Left lung (tissue), 10 donors: ENCODE measurements around the gene NINL. TPM values are rescaled to one million over a fixed set of nuclear protein-coding genes. Genes with fewer than 3 reads are reported as not detected.

ENCODE experiments used
- ATAC-seq: fragments of 200-7000 bp; cut with Tn5 transposase; one replicate; pipeline ENCODE4 v1.9.1; 2020; ENCODE audit warnings: moderate library complexity
- DNase-seq, 4 donors: peaks; one replicate each; pipeline ENCODE4 v3.0.0-alpha.2; 2013 to 2020
- H3K27ac ChIP-seq, 2 donors: fragments of 200-600 bp; sonication (generic) in 1 of 2; one replicate each; pipeline versions ENCODE4 v1.5.0 to v1.8.0; 2020 to 2021
- H3K27me3 ChIP-seq, 2 donors: fragments of 200-600 bp; sonication (generic) in 1 of 2; one replicate each; pipeline versions ENCODE4 v1.5.0 to v1.8.0; 2020 to 2021
- H3K36me3 ChIP-seq, 2 donors: fragments of 200-600 bp; sonication (generic) in 1 of 2; one replicate each; pipeline versions ENCODE4 v1.5.0 to v1.8.0; 2020 to 2021
- H3K4me1 ChIP-seq, 2 donors: fragments of 200-600 bp; one replicate each; pipeline ENCODE4 v1.8.0; 2021
- H3K4me3 ChIP-seq, 2 donors: fragments of 200-600 bp; sonication (generic) in 1 of 2; one replicate each; pipeline versions ENCODE4 v1.5.0 to v1.8.0; 2020 to 2021; ENCODE audit warnings: mild to moderate bottlenecking in 1 of 2
- H3K9me3 ChIP-seq, 2 donors: fragments of 200-600 bp; sonication (generic) in 1 of 2; one replicate each; pipeline versions ENCODE4 v1.5.0 to v1.8.0; 2020 to 2021
- CTCF ChIP-seq, 2 donors: fragments of 200-600 bp; sonication (generic) in 1 of 2; IDR thresholded peaks; one replicate each; pipeline versions ENCODE4 v1.5.0 to v1.8.0; 2021; ENCODE audit warnings: antibody characterized with exemption in 2 of 2
- intact Hi-C, 2 donors: fragments of 100-400 bp; cut with DNase I; formaldehyde crosslinking; loops; one replicate each; pipeline versions ENCODE4 v1.11.2 to v1.14.2; 2022
- polyA plus RNA-seq, 6 donors: library from polyadenylated mRNA; unstranded; fragments of 120-200 nt; gene quantifications; one replicate each; pipeline ENCODE4 v1.2.1, GENCODE V29; 2013; ENCODE audit not compliant: insufficient read length in 6 of 6
- total RNA-seq, 2 donors: library from RNA; stranded (reverse); fragmentation: NEBNext Ultra II Directional; extraction: Animal tissue kit (Norgen Biotek cat#: 25700); gene quantifications; one replicate each; pipeline ENCODE4 v1.2.1, GENCODE V29; 2021
- donor health status: DM: no; HTN: yes; CAD: no.
- donor health status: DM: no; HTN: no; CAD: no.

The NINL gene
- total and polyA plus RNA-seq, 8 donors = 9.6 to 78.8 (median 67.8) TPM

- Histone ChIP-seq H3K27ac (no peak overlapping the region), H3K9me3 (no peaks in the 10 kb centered on the region), H3K4me3 (no peak overlapping the region), H3K36me3 (no peaks in the 10 kb centered on the region), H3K27me3 (no peaks in the 10 kb centered on the region), H3K4me1 (peaks cover 12 to 15% of the 10 kb centered on the region in 2 donors)
- intact Hi-C loops = no loop called here
- no peak for TF ChIP-seq CTCF (IDR thresholded peaks at IDR 0.05)
- ATAC-seq (no peak), DNase-seq (no peak)
Measured at GRCh38 chr20:25544734-25545133, 40.6 kb downstream of the NINL start.

- H3K4me3 ChIP-seq = no peak overlapping the region
- H3K9me3 ChIP-seq = no peaks in the 10 kb centered on the region
- ATAC-seq (no peak), DNase-seq (no peak)
- H3K27ac ChIP-seq = no peak overlapping the region
- H3K27me3 ChIP-seq = no peaks in the 10 kb centered on the region
- H3K4me1 ChIP-seq = peaks cover 13 to 16% of the 10 kb centered on the region in 2 donors
- no peaks in the 10 kb centered on the region for H3K36me3 ChIP-seq
- intact Hi-C loops = no loop called here
- no peak for TF ChIP-seq CTCF (IDR thresholded peaks at IDR 0.05)
Measured at GRCh38 chr20:25544311-25544710, 41.0 kb downstream of the NINL start.

GRCh38 chr20:25543068-25543467 lies 42.3 kb downstream of the NINL start:
- H3K4me1 ChIP-seq = peaks cover 12 to 25% of the 10 kb centered on the region in 2 donors
- intact Hi-C loops = no loop called here
- ATAC-seq (no peak), DNase-seq (no peak)
- H3K27me3 ChIP-seq = no peaks in the 10 kb centered on the region
- H3K9me3 ChIP-seq = no peaks in the 10 kb centered on the region
- H3K36me3 ChIP-seq = no peaks in the 10 kb centered on the region
- H3K4me3 ChIP-seq = no peak overlapping the region
- H3K27ac ChIP-seq = no peak overlapping the region
- no peak for TF ChIP-seq CTCF (IDR thresholded peaks at IDR 0.05)

- Histone ChIP-seq H3K27ac (no peak overlapping the region), H3K4me3 (no peak overlapping the region), H3K27me3 (no peaks in the 10 kb centered on the region), H3K36me3 (no peaks in the 10 kb centered on the region), H3K9me3 (no peaks in the 10 kb centered on the region), H3K4me1 (peaks cover 12 to 25% of the 10 kb centered on the region in 2 donors)
- no peak for DNase-seq
- intact Hi-C loops = no loop called here
- TF ChIP-seq CTCF (IDR thresholded peaks at IDR 0.05) = no peak
- no peak for ATAC-seq
Measured at GRCh38 chr20:25541676-25542075, 43.7 kb downstream of the NINL start.

- ATAC-seq = peak; percentile 75
- peak in 3 of 4 donors; percentile 41 to 57 (median 55) for DNase-seq
- TF ChIP-seq CTCF (IDR thresholded peaks at IDR 0.05) = peak in 1 of 2 donors; percentile 9
- Histone ChIP-seq H3K36me3 (no peaks in the 10 kb centered on the region), H3K9me3 (no peaks in the 10 kb centered on the region), H3K27ac (peak overlapping the region in 1 of 2 donors; percentile 11), H3K27me3 (no peaks in the 10 kb centered on the region), H3K4me3 (peak overlapping the region; percentile 0 to 4), H3K4me1 (peaks cover 12 to 25% of the 10 kb centered on the region in 2 donors)
- intact Hi-C loops = no loop called here
Measured at GRCh38 chr20:25539742-25540672, 45.3 kb downstream of the NINL start.
